Measurements from ENCODE around the gene ANKRD17.
A peak's percentile ranks its signal among the peaks of the same experiment; 100 is the strongest.

The ANKRD17 gene

GRCh38 chr4:73142995-73143547 is 115.5 kb downstream of the ANKRD17 start:
- DNase-seq, result no peak

GRCh38 chr4:73139991-73140390 is 118.6 kb downstream of the ANKRD17 start:
- no peak for TF ChIP-seq POLR2A (IDR thresholded peaks at IDR 0.05; ENCODE audit: low read length)
- no peak for TF ChIP-seq GATA1 (IDR thresholded peaks at IDR 0.05; ENCODE audit: low read depth, low read length)
- no peak for DNase-seq

More at GRCh38 chr4:73142995-73143547, 115.5 kb downstream of the ANKRD17 start:
- no peak for TF ChIP-seq GATA1 (IDR thresholded peaks at IDR 0.05; ENCODE audit: low read depth, low read length)
- no peak for TF ChIP-seq POLR2A (IDR thresholded peaks at IDR 0.05; ENCODE audit: low read length)

- no peak for DNase-seq
- TF ChIP-seq GATA1 (IDR thresholded peaks at IDR 0.05; ENCODE audit: low read depth, low read length) (no peak), POLR2A (IDR thresholded peaks at IDR 0.05; ENCODE audit: low read length) (no peak)
Measured at GRCh38 chr4:73139245-73139644, 119.4 kb downstream of the ANKRD17 start.

GRCh38 chr4:73137121-73137520 is 121.5 kb downstream of the ANKRD17 start:
- TF ChIP-seq POLR2A (IDR thresholded peaks at IDR 0.05; ENCODE audit: low read length), result no peak
- TF ChIP-seq GATA1 (IDR thresholded peaks at IDR 0.05; ENCODE audit: low read depth, low read length), result no peak
- DNase-seq, result no peak

GRCh38 chr4:73133784-73134183 is 124.8 kb downstream of the ANKRD17 start:
- no peak for TF ChIP-seq GATA1 (IDR thresholded peaks at IDR 0.05; ENCODE audit: low read depth, low read length)
- TF ChIP-seq POLR2A (IDR thresholded peaks at IDR 0.05; ENCODE audit: low read length), result no peak

DNA sequence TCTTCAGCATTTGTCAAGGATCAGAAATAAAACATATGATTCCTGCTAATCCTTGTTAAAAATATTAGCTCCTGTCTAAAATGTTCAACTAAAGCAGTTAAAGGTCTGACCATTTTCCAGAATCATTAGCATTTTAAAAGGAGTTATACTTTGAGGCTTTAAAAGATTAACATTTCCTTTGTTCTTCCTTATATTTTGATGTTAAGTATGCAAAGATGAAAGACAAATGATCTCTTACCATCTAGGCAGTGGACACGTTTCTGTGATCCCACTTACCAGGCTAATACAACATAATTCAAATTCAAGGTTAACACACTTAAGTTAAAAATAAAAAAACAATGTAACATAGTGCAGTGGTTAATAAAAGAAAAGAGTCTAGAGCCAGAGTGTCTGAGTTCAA is 127.3 kb downstream of the ANKRD17 start:
- DNase-seq, result no peak
- TF ChIP-seq GATA1 (IDR thresholded peaks at IDR 0.05; ENCODE audit: low read depth, low read length) (no peak), POLR2A (IDR thresholded peaks at IDR 0.05; ENCODE audit: low read length) (no peak)

More at GRCh38 chr4:73133784-73134183, 124.8 kb downstream of the ANKRD17 start:
- DNase-seq, result no peak

DNA sequence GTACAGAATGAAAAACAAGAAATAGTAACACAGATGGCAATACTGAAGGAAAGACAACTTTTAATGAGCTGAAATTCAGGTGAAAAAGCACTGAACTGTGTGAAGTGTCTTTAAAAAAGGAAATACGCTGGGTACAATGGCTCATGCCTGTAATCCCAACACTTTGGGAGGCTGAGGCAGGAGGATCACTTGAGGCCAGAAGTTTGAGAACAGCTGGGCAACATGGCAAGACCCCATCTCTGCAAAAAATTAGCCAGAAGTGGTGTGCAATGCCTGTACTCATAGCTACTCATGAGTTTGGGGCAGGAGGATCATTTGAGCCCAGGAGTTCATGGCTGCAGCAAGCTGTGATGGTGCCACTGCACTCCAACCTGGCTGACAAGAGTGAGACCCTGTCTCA is 129.3 kb downstream of the ANKRD17 start:
- TF ChIP-seq POLR2A (IDR thresholded peaks at IDR 0.05; ENCODE audit: low read length), result no peak
- TF ChIP-seq GATA1 (IDR thresholded peaks at IDR 0.05; ENCODE audit: low read depth, low read length), result no peak
- no peak for DNase-seq

GRCh38 chr4:73127839-73128453 is 130.7 kb downstream of the ANKRD17 start:
- TF ChIP-seq POLR2A (IDR thresholded peaks at IDR 0.05; ENCODE audit: low read length) (no peak), GATA1 (IDR thresholded peaks at IDR 0.05; ENCODE audit: low read depth, low read length) (no peak)
- DNase-seq, result peak; percentile 43 to 46

DNA sequence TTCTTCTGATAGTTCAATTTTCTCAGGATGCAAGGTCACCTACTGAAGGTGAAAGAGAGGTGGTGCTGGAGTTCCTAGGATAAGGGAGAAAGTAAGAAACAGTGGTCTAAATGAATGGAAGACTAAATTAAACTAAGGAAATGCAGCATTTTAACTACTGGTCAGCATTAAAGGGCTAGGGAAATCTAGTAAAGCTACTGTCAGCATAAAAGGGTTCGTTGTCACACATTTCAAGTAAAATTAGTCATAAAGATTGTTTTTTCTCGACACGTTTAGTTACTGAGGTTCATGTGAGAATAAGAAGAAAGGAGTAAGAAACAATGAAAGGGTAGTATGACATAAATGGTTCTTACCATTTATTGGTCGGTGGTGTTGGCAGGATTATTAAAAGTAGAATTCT is 149.1 kb downstream of the ANKRD17 start:
- TF ChIP-seq POLR2A (IDR thresholded peaks at IDR 0.05; ENCODE audit: low read length) (no peak), GATA1 (IDR thresholded peaks at IDR 0.05; ENCODE audit: low read depth, low read length) (no peak)
- no peak for DNase-seq

DNA sequence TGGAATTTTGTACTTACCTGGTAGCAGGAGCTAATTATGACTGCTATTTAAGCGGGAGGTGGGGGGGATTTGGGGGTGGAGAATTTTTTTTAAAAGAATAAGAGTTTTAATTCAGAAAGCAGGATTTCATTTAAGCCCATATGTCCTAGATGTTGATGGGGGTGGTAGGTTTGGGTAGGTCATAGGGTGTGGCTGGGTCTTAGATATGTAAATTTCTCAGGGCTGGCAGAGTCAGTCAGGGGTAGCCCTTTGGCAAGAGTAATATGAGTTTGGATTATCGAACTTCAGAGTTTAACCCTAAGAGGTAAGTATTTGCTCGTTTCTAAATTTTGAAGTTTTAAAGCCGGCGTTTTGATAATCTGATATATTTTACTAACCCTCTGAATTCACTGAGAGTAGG is 153.9 kb downstream of the ANKRD17 start:
- no peak for TF ChIP-seq POLR2A (IDR thresholded peaks at IDR 0.05; ENCODE audit: low read length)
- TF ChIP-seq GATA1 (IDR thresholded peaks at IDR 0.05; ENCODE audit: low read depth, low read length), result no peak

GRCh38 chr4:73103799-73104503 is 154.6 kb downstream of the ANKRD17 start:
- DNase-seq, result peak; percentile 43 to 52
- no peak for TF ChIP-seq GATA1 (IDR thresholded peaks at IDR 0.05; ENCODE audit: low read depth, low read length)
- TF ChIP-seq POLR2A (IDR thresholded peaks at IDR 0.05; ENCODE audit: low read length), result no peak

More for the DNA sequence above, 153.9 kb downstream of the ANKRD17 start:
- peak; percentile 17 to 29 for DNase-seq

DNA sequence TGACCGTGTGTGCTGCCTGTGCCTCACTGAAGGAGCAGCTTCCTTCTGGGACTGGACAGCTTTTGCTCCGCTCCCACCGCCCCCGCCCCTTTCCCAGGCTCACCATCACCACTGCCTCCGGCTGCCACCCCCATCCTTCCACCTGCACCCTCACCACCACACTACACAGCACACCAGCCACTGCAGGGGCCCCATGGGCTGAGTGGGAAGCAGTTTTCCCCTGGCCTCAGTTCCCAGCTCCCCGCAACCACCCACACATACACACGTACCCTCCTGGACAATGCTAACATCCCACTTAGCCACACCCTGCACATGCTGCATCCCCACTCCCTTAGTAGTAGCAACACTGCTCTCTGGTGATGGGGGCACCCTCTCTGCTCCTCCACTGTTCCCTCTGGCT is 159.5 kb downstream of the ANKRD17 start:
- TF ChIP-seq GATA1 (IDR thresholded peaks at IDR 0.05; ENCODE audit: low read depth, low read length) (no peak), POLR2A (IDR thresholded peaks at IDR 0.05; ENCODE audit: low read length) (no peak)

DNA sequence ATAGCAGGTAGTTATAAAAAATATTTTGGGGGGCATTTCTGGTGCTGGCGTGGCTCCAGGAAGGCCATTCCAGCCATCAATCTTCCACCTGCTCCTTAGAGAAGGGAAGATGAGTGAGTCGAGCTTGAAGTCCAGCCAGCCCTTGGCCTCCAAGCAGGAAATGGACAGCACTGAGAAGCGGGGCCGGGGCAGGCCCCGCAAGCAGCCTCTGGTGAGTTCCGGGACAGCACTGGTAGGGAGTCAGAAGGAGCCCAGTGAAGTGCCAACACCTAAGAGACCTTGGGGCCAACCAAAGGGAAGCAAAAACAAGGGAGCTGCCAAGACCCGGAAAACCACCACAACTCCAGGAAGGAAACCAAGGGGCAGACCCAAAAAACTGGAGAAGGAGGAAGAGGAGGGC is 159.9 kb downstream of the ANKRD17 start:
- TF ChIP-seq GATA1 (IDR thresholded peaks at IDR 0.05; ENCODE audit: low read depth, low read length), result no peak
- no peak for TF ChIP-seq POLR2A (IDR thresholded peaks at IDR 0.05; ENCODE audit: low read length)
- no peak for DNase-seq

More for the DNA sequence above, 159.5 kb downstream of the ANKRD17 start:
- no peak for DNase-seq

DNA sequence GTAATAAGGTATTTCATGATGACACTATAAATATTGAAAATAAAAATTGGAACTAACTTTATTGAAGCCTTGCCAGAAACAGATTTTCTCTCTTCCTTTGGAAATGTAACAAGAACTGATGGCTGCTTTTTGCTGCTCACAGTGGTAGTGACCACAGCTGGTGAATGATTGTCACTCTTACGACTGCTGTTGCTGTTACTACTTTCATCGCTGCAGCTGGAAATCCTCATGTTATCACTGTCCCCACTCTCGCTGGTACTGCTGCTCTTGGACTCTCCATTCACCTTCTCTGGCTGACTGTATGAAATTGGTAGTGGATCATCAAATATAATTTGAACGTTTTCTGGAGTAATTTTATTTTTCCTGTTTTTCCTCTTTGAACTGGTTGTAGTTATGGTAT is 160.6 kb downstream of the ANKRD17 start:
- TF ChIP-seq POLR2A (IDR thresholded peaks at IDR 0.05; ENCODE audit: low read length), result no peak
- TF ChIP-seq GATA1 (IDR thresholded peaks at IDR 0.05; ENCODE audit: low read depth, low read length), result no peak
- no peak for DNase-seq

DNA sequence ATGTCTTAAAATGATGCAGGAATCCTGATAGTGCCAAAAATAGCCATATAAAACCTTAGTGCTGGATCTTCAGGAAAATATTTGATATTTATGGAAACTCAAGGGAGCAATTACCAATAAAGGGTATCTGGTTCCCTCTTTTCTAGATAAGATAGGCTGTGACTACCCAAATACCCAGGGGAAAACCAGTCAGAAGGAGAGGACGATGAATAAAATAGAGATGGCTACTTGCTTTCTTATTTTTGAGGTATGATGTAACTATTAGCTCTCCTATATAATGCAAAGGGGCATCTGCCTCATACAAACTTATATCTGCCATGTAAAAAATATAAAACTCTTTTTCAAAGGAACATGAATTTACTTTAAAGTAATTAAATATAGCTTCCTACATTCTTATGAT is 165.7 kb downstream of the ANKRD17 start:
- no peak for TF ChIP-seq GATA1 (IDR thresholded peaks at IDR 0.05; ENCODE audit: low read depth, low read length)
- TF ChIP-seq POLR2A (IDR thresholded peaks at IDR 0.05; ENCODE audit: low read length), result no peak
- no peak for DNase-seq
